Activated CD4-positive, alpha-beta T cell treated with anti-CD3 and anti-CD28 coated beads, Interleukin-2, Interleukin-6, amounts not matched to agents 100 ng/mL and 50 ng/mL, durations not matched to agents 16 hours and 8 hours (primary cell): ENCODE data around the gene TRPM2.
"Not testable (repeated sequence)": the region's sequence is repeated elsewhere in the genome, so short reads cannot be mapped to it uniquely, and the experiment has no call there.

Experiments used
- DNase-seq: peaks from one replicate; pipeline ENCODE4 v3.0.0-alpha.2; 2020

TRPM2 gene

DNA sequence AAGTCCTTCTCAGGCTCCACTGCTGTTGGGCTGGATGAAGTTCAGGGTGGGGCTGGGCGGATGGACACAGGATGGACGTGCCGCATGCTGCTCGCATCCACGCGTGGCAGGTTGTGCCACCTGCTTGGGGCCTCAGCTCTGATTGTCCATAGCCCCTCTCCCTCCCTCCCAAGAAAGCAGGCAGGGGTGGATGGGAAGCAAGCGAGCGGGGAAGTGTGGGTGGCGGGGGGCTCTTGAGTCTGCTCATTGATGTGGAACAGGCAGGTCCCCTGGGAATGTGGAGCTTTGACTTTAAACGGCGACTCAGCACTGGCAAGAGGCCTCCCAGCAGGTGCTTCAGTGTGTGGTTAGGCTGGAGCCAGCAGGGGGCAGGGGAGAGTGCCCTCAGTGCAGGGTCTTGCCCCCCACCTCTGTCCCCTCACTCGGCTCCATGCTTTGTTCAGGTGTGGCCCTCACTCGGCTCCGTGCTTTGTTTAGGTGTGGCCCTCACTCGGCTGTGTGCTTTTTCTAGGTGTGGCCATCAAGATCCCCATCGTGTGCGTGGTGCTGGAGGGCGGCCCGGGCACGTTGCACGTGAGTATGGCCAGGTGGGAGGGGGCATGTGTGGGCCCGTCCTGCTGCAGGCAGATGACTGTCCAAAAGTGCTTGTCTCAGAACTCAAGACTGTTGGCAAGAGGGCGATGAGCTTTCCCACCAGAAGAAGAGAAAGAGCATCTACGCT lies 23.9 kb downstream of the TRPM2 start:
- no peak for DNase-seq

DNA sequence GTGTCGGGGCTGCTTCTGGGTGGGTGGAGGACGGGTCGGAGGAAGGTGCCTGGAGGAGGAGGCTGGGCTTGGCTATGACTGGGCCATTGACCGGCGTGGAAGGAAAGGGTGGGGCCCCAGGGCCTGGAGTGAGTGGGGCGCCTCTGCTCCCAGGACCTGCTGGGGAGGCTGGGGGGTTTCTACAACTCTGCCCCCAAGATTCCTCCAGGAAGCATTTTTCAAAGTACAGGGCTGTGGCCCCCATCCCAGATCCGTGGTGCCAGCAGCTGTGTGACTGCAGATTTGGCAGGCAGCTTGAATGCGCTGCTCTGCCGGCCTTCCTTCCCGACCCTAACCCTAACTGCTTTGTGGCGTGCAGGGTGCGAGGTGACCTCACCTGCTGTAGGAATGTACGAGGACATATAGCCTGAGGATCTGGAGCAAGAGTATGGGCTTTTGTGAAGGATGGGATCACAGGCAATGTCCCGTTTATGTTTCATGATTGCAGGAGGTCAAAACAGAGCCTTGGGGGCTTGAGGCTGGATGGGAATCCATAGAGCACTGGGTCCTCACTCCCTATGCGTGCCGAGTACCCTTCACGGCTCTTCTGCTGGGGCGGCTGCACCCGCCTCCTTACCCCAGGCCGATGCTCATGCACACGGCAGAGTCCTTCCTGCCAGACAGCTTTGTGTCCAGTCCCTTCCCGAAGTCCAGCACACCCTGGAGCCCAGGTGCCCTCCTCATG lies 24.7 kb downstream of the TRPM2 start:
- no peak for DNase-seq

GRCh38 chr21:44378646-44379514 lies 25.5 kb downstream of the TRPM2 start:
- DNase-seq, result no peak

GRCh38 chr21:44379515-44379848 lies 26.1 kb downstream of the TRPM2 start:
- DNase-seq, result no peak

GRCh38 chr21:44379991-44380865 lies 26.8 kb downstream of the TRPM2 start:
- DNase-seq, result no peak

GRCh38 chr21:44380876-44381275 lies 27.5 kb downstream of the TRPM2 start:
- DNase-seq, result no peak

- no peak for DNase-seq
Measured at GRCh38 chr21:44381874-44382273, 28.5 kb downstream of the TRPM2 start.

GRCh38 chr21:44382536-44382935 lies 29.1 kb downstream of the TRPM2 start:
- no peak for DNase-seq

DNA sequence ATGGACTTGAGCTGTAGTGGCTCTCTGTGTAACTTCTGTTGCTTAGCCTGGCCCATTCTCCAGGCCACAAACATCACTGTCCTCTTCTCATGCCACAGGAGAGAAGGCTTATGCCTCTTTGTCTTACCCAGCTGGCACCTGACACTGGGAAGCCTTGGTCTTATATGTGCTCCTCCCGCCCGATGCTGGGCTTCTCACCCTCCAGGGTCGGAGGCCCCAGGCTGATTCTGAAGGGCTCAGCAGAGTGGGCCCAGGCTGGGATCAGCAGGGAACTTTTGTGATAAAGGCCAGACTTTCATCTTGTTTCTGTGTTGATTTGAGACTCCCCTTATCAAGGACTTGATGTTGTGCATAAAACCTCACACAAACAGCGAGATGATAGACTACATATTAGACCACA lies 29.8 kb downstream of the TRPM2 start:
- DNase-seq, result no peak

- no peak for DNase-seq
Measured at GRCh38 chr21:44384968-44385367, 31.5 kb downstream of the TRPM2 start.

- no peak for DNase-seq
Measured at GRCh38 chr21:44389335-44389734, 35.9 kb downstream of the TRPM2 start.

DNA sequence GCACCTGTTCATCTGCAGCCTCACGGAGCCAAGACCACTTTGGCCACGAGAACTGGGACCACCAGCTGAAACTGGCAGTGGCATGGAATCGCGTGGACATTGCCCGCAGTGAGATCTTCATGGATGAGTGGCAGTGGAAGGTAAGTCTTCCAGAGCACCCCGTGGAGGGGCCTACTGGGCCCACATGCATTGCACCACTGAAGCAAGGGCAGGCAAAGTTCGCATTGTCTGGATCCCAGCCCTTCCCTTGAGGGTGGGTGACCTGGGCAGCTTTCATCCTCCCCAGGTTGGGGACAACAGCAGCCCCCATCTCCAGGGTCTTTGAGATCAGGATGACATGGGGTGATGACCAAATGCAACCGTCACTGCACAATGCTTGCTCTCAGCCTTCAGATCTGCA lies 37.5 kb downstream of the TRPM2 start:
- DNase-seq, result no peak

DNA sequence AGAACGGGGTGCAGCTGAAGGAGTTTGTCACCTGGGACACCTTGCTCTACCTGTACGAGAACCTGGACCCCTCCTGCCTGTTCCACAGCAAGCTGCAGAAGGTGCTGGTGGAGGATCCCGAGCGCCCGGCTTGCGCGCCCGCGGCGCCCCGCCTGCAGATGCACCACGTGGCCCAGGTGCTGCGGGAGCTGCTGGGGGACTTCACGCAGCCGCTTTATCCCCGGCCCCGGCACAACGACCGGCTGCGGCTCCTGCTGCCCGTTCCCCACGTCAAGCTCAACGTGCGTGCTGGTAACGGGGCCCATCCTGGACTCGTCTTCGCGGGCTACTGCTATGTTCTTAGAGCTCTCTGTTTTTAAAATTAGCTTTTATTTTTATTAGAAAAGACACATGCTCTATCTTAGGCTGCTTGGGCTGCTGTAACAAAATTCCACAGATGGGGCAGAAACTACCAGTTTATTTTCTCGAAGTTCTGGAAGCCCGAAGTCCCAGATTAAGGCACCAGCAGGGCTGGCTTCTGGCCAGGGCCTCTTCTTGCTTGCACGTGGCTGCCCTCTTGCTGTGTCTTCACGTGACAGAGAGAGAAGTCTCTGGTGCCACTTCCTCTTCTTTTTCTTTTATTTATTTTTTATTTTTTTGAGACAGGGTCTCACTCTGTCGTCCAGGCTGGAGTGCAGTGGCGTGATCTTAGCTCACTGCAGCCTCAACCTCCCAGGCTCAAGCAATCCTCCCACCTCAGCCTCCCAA lies 38.1 kb downstream of the TRPM2 start:
- DNase-seq, result no peak

DNA sequence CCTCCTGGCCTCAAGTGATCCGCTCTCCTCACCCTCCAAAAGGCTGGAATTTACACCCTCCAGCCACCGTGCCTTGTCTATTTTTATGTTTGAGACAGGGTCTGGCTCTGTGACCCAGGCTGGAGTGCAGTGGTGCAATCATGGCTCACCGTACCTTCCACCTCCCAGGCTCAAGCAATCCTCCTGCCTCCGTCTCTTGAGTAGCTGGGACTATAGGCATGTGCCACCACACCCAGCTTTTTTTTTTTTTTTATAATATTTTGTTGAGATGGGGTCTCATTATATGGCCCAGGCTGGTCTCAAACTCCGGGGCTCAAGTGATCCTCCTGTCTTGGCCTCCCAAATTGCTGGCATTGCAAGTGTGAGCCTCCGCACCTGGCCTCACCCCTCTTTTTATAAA lies 38.8 kb downstream of the TRPM2 start:
- DNase-seq, result no peak

DNA sequence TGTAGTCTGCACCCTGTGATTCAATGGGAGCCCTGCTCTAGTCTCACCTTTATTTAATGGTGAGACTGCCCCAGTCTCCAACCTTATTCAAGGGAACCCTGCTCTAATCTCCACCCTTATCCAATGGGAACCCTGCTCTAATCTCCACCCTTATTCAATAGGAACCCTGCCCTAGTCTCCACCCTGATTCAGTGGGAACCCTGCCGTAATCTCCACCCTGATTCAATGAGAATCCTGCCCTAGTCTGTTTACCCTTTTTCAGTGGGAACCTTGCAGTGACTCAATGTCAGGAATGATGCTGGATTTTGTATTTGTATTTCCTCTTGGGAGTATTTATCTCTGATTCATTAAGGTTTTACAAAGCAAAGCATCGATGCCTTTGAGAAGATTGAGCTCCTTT lies 39.5 kb downstream of the TRPM2 start:
- no peak for DNase-seq

GRCh38 chr21:44394733-44395132 lies 41.3 kb downstream of the TRPM2 start:
- no peak for DNase-seq

- DNase-seq, result no peak
Measured at GRCh38 chr21:44395260-44395659, 41.8 kb downstream of the TRPM2 start.

DNA sequence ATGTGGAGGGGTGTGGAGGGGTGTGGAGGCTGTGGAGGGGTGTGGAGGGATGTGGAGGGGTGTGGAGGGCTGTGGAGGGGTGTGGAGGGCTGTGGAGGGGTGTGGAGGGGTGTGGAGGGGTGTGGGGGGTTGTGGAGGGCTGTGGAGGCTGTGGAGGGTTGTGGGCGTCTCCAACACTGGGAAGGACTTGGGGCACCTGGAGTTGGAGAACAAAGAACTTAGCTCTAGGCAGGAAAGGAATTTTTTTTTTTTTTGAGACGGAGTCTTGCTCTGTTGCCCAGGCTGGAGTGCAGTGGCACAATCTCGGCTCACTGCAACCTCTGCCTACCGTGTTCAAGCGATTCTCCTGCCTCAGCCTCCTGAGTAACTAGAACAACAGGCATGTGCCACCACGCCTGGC lies 43.4 kb downstream of the TRPM2 start:
- DNase-seq, result not testable (repeated sequence)

DNA sequence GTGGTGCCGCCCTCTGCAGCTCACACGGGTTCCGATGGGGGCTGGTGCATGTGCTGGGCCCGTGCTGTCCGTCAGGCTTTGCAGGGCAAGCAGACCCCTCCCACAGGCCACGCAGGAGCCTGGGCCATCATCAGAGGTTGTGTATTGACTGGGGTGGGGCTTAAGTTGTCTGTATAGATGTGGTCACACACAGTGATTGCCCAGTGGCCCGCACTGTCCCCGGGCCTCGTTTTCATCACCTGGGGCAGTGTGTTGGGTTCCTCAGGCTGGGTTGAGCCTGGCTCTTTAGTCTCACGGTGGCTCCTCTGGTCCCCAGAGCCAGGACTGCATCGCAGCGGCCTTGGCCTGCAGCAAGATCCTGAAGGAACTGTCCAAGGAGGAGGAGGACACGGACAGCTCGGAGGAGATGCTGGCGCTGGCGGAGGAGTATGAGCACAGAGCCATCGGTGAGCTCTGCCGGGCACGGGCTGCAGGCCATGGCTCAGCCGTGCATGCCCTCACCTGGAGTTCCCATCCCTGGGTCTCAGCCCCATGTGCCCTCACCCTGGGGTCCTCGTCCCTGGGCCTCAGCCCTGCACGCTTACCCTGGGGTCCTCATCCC lies 44.1 kb downstream of the TRPM2 start:
- DNase-seq, result no peak

DNA sequence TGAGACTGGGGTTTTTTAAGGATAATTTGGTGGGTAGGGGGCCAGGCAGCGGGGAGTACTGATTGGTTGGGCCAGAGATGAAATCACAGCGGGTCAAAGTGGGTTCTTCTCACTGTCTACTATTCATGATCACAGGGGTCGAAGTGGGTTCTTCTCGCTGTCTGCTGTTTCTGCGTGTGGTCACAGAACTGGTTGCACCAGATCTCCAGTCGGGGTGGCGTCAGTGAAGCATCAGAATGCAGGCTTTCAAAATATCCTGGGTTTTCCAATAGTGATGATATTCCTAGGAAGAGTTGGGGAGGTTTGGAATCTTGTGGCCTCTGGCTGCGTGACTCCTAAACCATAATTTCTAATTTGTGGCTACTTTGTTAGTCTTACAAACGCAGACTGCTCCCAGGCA lies 45.1 kb downstream of the TRPM2 start:
- DNase-seq, result no peak

DNA sequence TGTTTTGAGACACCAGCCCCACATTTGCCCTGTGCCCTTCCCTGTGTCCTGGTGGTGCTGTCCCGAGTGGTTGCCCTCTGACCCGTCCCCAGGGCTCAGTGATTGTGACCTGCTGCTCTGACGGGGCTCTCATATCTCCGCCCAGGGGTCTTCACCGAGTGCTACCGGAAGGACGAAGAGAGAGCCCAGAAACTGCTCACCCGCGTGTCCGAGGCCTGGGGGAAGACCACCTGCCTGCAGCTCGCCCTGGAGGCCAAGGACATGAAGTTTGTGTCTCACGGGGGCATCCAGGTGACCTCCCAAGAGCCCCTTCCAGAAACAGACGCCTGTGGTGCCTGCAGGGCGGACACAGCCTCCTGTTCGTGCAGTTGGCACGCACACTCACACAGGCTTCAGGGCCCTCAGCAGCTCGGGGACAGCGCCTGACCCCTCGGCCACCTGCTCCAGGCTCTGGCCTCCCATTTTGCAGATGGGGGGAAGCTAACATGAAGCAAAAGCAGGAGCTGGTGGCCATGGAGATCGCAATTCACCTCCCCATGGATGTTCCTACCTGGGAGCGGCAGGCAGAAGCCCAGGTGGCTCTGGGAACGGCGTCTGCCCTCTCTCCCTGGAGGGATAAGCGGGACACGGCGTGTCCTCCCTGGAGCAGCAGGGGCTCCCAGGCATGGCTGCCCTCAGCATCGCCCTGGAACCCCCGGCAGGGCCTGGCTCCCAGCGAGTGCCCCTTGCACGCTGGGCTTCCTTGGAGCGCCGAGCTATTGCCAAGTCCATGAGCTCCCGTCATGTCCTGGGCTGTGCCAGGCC lies 45.9 kb downstream of the TRPM2 start:
- DNase-seq, result no peak
